Bladder microvascular endothelial cell (primary cell): ENCODE data around the gene DLEU7. TPM values are rescaled to one million over a fixed set of nuclear protein-coding genes. Genes with fewer than 3 reads are reported as not detected.

Experiments used
- total RNA-seq: library from RNA; depleted of rRNA; stranded (reverse); fragments of >200 nt; gene quantifications from 2 replicates; pipeline ENCODE4 v1.2.3, GENCODE V29; 2014

DLEU7 gene
- total RNA-seq = under 0.01 TPM in 1 of 2 replicates, not detected in the other

DNA sequence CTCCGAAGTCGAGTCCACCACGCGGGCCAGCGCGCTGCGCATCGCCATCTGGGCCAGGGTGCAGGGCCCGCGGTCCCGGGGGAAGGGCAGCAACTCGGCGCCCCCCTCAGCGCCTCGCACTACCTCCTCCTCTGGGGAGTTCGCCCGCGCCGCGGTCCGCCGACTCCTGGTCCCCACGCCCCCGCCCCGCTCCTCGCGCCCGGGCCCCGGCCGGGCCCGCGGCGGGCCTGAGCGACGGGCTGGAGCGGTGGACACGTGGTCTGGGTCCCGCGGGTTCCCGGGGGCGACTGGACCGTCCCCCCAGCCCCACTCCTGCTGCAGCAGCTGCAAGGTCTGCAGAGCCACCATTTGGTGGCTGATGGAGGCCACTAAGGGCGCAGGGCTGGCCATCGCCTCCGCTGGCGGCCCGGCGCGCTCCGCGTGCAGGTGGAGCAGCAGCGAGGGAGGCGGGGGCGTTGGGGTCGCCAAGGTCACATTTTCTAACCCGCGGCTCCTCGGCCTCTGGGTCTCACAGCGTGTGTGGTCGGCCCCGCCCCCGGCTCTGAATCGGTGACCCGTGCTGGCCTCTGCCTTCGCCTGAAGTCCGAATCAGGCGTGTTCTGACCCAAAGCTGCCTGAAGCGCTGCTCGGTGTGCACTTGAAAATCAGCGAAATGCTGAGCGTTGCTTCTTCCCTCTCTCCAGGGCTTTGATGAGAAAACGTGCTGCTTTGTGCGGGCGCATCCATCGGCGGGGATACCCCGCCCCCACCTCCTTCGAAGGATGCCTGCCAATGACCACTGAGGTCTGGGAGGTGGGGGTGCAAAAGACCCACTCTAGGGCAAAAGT is at the start of gene DLEU7:
TSS of gene DLEU7 (minus strand) at position 436 of the 827 bp plus-strand sequence. CDS start at position 390, 46 bp downstream.

Other genes with a start within 250 kb of the DLEU7 start
- 24.1 and 27.5 TPM in 2 replicates for gene RNASEH2B, start 66.1 kb upstream of the DLEU7 start, total RNA-seq